ENCODE measurements around the gene BMP7. TPM values are rescaled to one million over a fixed set of nuclear protein-coding genes. Genes with fewer than 3 reads are reported as not detected.

BMP7 gene
- total RNA-seq, 1 experiment from 2014 or later = 7.5 TPM

GRCh38 chr20:57173986-57174385 is 92.5 kb downstream of the BMP7 start:
- no peak for DNase-seq (ENCODE audit: low spot score)
- H3K9me3 ChIP-seq (ENCODE audit: low read depth, low read length, poor library complexity, severe bottlenecking) = no peaks in the 10 kb centered on the region
- ChIA-PET CTCF (no interaction called here), POLR2A (ENCODE audit: low non-redundant PET) (no interaction called here)
- H3K27ac ChIP-seq (ENCODE audit: low read depth, low read length, poor library complexity, severe bottlenecking) = no peak overlapping the region
- H3K27me3 ChIP-seq (replicated peaks; ENCODE audit: insufficient read depth, low read depth, low read length, poor library complexity) = no peaks in the 10 kb centered on the region
- BruUV-seq (replicated peaks) = no TSS peak
- intact Hi-C loops (cut with micrococcal nuclease; ENCODE audit: unreplicated experiment) = no loop called here
- no peaks in the 10 kb centered on the region for H3K4me1 ChIP-seq (ENCODE audit: insufficient read depth, low read length, poor library complexity, severe bottlenecking)
- TF ChIP-seq CTCF (conservative IDR thresholded peaks at IDR 0.05; ENCODE audit: low read depth, low read length) (no peak), EZH2 (IDR thresholded peaks at IDR 0.05; ENCODE audit: borderline replicate concordance, low read depth, low read length, poor library complexity, severe bottlenecking) (no peak)
- no peaks in the 10 kb centered on the region for H3K36me3 ChIP-seq (ENCODE audit: insufficient read depth, low read length, poor library complexity, severe bottlenecking)
- H3K4me3 ChIP-seq (ENCODE audit: low read depth, low read length, poor library complexity, severe bottlenecking) = no peak overlapping the region

- CTCF ChIA-PET = no interaction called here
- TF ChIP-seq EZH2 (IDR thresholded peaks at IDR 0.05; ENCODE audit: borderline replicate concordance, low read depth, low read length, poor library complexity, severe bottlenecking) (no peak), CTCF (conservative IDR thresholded peaks at IDR 0.05; ENCODE audit: low read depth, low read length) (no peak)
- Histone ChIP-seq H3K9me3 (ENCODE audit: low read depth, low read length, poor library complexity, severe bottlenecking) (no peaks in the 10 kb centered on the region), H3K4me3 (ENCODE audit: low read depth, low read length, poor library complexity, severe bottlenecking) (no peak overlapping the region), H3K36me3 (ENCODE audit: insufficient read depth, low read length, poor library complexity, severe bottlenecking) (no peaks in the 10 kb centered on the region), H3K27ac (ENCODE audit: low read depth, low read length, poor library complexity, severe bottlenecking) (no peak overlapping the region), H3K27me3 (replicated peaks; ENCODE audit: insufficient read depth, low read depth, low read length, poor library complexity) (no peaks in the 10 kb centered on the region), H3K4me1 (ENCODE audit: insufficient read depth, low read length, poor library complexity, severe bottlenecking) (no peaks in the 10 kb centered on the region)
- POLR2A ChIA-PET (ENCODE audit: low non-redundant PET) = no interaction called here
- no peak for DNase-seq (ENCODE audit: low spot score)
- BruUV-seq (replicated peaks) = no TSS peak
- intact Hi-C loops (cut with micrococcal nuclease; ENCODE audit: unreplicated experiment) = no loop called here
Measured at GRCh38 chr20:57173041-57173440, 93.4 kb downstream of the BMP7 start.

GRCh38 chr20:57170343-57170742 is 96.1 kb downstream of the BMP7 start:
- Histone ChIP-seq H3K27ac (ENCODE audit: low read depth, low read length, poor library complexity, severe bottlenecking) (no peak overlapping the region), H3K36me3 (ENCODE audit: insufficient read depth, low read length, poor library complexity, severe bottlenecking) (no peaks in the 10 kb centered on the region), H3K9me3 (ENCODE audit: low read depth, low read length, poor library complexity, severe bottlenecking) (no peaks in the 10 kb centered on the region), H3K4me3 (ENCODE audit: low read depth, low read length, poor library complexity, severe bottlenecking) (no peak overlapping the region), H3K4me1 (ENCODE audit: insufficient read depth, low read length, poor library complexity, severe bottlenecking) (no peaks in the 10 kb centered on the region), H3K27me3 (replicated peaks; ENCODE audit: insufficient read depth, low read depth, low read length, poor library complexity) (no peaks in the 10 kb centered on the region)
- no peak for DNase-seq (ENCODE audit: low spot score)
- intact Hi-C loops (cut with micrococcal nuclease; ENCODE audit: unreplicated experiment) = no loop called here
- BruUV-seq (replicated peaks) = no TSS peak
- POLR2A ChIA-PET (ENCODE audit: low non-redundant PET) = no interaction called here
- CTCF ChIA-PET = no interaction called here
- TF ChIP-seq EZH2 (IDR thresholded peaks at IDR 0.05; ENCODE audit: borderline replicate concordance, low read depth, low read length, poor library complexity, severe bottlenecking) (no peak), CTCF (conservative IDR thresholded peaks at IDR 0.05; ENCODE audit: low read depth, low read length) (no peak)

Measured in A673 (cell line).